WTC11 (cell line): Measurements from ENCODE around the gene TRIOBP.

Experiments used
- ATF1 ChIP-seq: sonication (generic); formaldehyde crosslinking; IDR thresholded peaks from 2 replicates; pipeline ENCODE4 v1.8.1; 2023; ENCODE audit warnings: mild to moderate bottlenecking, moderate library complexity, missing genetic modification reagents
- TEAD4 ChIP-seq: sonication (generic); formaldehyde crosslinking; IDR thresholded peaks from 2 replicates; pipeline ENCODE4 v1.8.0; 2022; ENCODE audit warnings: mild to moderate bottlenecking, missing genetic modification reagents
- TF ChIP-seq, protein P1 (sequence below): fragments of 200-600 bp; IDR thresholded peaks from 2 replicates; pipeline ENCODE4 v1.8.0; 2022; ENCODE audit warnings: antibody characterized with exemption
- TF ChIP-seq, protein P2 (sequence below): sonication (generic); formaldehyde crosslinking; IDR thresholded peaks from 2 replicates; pipeline ENCODE4 v1.8.1; 2022; ENCODE audit warnings: low read depth, mild to moderate bottlenecking, moderate library complexity, missing genetic modification reagents, borderline replicate concordance

DNA sequence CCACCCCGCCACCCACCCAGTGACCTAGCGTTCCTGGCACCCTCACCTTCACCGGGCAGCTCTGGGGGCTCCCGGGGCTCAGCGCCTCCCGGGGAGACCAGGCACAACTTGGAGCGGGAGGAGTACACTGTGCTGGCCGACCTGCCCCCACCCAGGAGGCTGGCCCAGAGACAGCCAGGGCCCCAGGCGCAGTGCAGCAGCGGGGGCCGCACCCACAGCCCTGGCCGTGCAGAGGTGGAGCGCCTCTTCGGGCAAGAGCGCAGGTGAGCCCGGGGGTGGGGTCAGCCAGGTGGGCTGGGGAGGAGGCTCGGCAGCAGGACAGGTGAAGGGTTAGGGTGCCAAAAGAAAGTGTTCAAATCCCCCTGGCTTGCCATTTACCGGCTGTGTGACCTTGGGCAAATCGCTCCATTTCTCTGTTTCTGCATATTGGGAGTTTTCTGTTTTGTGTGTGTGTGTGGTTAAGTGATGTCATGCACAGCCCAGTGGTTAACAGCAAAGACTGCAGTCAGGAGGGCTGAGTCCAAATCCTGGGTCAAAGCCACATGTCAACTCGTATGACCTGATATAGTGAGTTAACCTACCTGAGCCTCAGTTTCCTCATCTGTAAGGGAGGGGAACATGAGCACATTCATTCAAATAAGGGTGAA, 29.5 kb downstream of the TRIOBP start:
- TF ChIP-seq ATF1 (CRISPR knock-in tag) (no peak), TEAD4 (CRISPR knock-in tag) (no peak)
- TF ChIP-seq, protein P1, sequence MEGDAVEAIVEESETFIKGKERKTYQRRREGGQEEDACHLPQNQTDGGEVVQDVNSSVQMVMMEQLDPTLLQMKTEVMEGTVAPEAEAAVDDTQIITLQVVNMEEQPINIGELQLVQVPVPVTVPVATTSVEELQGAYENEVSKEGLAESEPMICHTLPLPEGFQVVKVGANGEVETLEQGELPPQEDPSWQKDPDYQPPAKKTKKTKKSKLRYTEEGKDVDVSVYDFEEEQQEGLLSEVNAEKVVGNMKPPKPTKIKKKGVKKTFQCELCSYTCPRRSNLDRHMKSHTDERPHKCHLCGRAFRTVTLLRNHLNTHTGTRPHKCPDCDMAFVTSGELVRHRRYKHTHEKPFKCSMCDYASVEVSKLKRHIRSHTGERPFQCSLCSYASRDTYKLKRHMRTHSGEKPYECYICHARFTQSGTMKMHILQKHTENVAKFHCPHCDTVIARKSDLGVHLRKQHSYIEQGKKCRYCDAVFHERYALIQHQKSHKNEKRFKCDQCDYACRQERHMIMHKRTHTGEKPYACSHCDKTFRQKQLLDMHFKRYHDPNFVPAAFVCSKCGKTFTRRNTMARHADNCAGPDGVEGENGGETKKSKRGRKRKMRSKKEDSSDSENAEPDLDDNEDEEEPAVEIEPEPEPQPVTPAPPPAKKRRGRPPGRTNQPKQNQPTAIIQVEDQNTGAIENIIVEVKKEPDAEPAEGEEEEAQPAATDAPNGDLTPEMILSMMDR, result no peak
- TF ChIP-seq, protein P2, sequence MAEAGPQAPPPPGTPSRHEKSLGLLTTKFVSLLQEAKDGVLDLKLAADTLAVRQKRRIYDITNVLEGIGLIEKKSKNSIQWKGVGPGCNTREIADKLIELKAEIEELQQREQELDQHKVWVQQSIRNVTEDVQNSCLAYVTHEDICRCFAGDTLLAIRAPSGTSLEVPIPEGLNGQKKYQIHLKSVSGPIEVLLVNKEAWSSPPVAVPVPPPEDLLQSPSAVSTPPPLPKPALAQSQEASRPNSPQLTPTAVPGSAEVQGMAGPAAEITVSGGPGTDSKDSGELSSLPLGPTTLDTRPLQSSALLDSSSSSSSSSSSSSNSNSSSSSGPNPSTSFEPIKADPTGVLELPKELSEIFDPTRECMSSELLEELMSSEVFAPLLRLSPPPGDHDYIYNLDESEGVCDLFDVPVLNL (CRISPR knock-in tag), result no peak
